ENCODE measurements around the gene RAPGEF1.

RAPGEF1 gene

DNA sequence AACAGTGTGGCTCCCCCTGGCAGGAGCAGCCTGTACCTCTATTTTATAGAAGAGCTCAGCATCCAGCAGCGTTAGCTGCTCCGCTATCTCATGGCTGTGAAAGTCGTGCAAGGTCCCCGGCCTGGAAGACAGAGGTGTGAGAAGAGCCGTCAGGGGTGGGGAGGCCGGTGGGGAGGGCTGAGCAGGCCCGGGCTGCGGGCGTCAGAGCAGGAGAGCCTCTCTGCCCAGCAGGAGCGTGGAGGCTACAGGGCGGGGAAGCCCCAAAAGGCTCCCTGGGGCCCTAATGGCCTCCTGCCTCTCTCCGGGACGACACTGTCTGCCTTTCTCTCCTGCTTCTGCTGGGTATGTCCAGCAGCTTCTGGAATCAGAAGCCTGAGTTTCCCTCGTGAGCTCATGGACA lies 152.0 kb downstream of the RAPGEF1 start:
- no peak for DNase-seq (ENCODE audit: low spot score)
- ChIA-PET CTCF (interaction anchor here (0.6 to 2.8 kb wide), 3 partner anchors 152 to 648 kb away, joined by 3 to 22 read pairs (median 4); partner anchors contain the start of gene RAPGEF1), POLR2A (ENCODE audit: low non-redundant PET) (interaction anchor here (1.0 kb wide), 1 partner anchor 126 kb away, joined by 5 read pairs; no protein-coding TSS in a partner anchor)
- H3K27ac ChIP-seq: peak overlapping the region; percentile 15
- TF ChIP-seq, protein P1, sequence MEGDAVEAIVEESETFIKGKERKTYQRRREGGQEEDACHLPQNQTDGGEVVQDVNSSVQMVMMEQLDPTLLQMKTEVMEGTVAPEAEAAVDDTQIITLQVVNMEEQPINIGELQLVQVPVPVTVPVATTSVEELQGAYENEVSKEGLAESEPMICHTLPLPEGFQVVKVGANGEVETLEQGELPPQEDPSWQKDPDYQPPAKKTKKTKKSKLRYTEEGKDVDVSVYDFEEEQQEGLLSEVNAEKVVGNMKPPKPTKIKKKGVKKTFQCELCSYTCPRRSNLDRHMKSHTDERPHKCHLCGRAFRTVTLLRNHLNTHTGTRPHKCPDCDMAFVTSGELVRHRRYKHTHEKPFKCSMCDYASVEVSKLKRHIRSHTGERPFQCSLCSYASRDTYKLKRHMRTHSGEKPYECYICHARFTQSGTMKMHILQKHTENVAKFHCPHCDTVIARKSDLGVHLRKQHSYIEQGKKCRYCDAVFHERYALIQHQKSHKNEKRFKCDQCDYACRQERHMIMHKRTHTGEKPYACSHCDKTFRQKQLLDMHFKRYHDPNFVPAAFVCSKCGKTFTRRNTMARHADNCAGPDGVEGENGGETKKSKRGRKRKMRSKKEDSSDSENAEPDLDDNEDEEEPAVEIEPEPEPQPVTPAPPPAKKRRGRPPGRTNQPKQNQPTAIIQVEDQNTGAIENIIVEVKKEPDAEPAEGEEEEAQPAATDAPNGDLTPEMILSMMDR (conservative IDR thresholded peaks at IDR 0.05; ENCODE audit: low read depth): no peak

DNA sequence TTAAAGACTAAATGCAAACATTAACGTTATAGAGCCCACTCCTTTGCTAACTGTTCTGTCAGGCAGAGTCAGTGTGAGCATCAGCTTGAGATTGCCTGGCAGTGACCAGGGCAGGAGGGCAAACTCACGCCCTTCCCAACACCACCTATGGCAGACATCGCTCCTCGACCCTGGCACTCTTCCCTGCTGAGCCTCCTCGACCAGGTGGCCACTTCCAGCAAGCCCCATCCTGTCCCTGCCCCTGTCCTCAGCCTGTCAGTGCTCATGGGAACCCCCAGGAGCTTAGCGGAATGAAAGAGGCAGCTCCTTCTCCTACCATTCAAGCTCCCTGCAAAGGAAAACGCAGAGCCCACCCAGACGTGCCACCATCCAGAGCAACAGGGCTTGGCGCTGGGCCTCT lies 152.5 kb downstream of the RAPGEF1 start:
- ChIA-PET CTCF (interaction anchor here (0.6 to 2.8 kb wide), 3 partner anchors 153 to 649 kb away, joined by 3 to 22 read pairs (median 3); partner anchors contain the start of gene RAPGEF1), POLR2A (ENCODE audit: low non-redundant PET) (interaction anchor here (1.0 kb wide), 1 partner anchor 127 kb away, joined by 5 read pairs; no protein-coding TSS in a partner anchor)
- DNase-seq (ENCODE audit: low spot score): no peak
- TF ChIP-seq, protein P1 (conservative IDR thresholded peaks at IDR 0.05; ENCODE audit: low read depth): no peak
- H3K27ac ChIP-seq: peak overlapping the region; percentile 15

DNA sequence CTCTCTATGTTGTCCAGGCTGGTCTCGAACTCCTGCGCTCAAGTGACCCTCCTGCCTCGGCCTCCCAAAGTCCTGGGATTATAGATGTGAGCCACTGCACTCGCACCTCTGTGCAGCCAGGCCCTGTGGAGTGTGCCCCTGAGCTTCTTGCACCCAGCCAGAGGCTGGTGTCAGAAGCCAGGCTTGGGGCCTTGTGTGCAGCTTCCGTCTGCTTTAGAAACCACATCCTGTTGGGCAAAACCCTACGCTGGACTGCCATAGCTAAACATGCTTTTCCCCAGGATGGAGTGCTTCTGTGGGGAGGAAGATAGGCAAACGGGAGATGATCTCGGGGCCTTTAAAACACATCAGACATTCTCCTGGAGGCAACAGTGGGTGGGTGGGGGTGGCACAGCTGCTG lies 154.5 kb downstream of the RAPGEF1 start:
- no peak for DNase-seq (ENCODE audit: low spot score)
- POLR2A ChIA-PET (ENCODE audit: low non-redundant PET): no interaction called here
- CTCF ChIA-PET: interaction anchor here (1.6 to 1.7 kb wide), 2 partner anchors 153 to 155 kb away, joined by 4 to 6 read pairs; no protein-coding TSS in a partner anchor
- peak overlapping the region; percentile 17 for H3K27ac ChIP-seq
- TF ChIP-seq, protein P1 (conservative IDR thresholded peaks at IDR 0.05; ENCODE audit: low read depth): no peak

DNA sequence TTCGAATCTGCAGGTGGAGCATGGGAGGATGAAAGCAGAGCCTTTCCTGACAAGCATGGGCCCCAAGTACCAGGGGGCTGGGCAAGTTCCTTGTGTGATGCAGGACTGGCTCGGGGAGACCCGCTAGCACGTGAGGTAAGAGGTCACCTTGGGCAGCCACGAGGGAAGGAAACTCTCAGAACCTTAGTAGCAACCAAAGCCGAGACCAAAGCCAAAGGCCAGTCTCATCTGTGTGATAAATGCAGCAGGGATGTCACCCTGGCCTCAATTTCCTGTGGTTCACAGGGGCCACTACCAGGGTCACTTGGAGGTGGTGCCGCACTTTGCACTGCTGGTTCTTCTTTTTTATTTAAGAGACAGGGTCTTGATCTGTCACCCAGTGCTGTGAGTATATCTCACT lies 155.0 kb downstream of the RAPGEF1 start:
- ChIA-PET CTCF (interaction anchor here (1.6 to 1.7 kb wide), 2 partner anchors 154 to 156 kb away, joined by 4 to 6 read pairs; no protein-coding TSS in a partner anchor), POLR2A (ENCODE audit: low non-redundant PET) (no interaction called here)
- TF ChIP-seq, protein P1 (conservative IDR thresholded peaks at IDR 0.05; ENCODE audit: low read depth): no peak
- H3K27ac ChIP-seq: peak overlapping the region; percentile 17; the same call in 1 of the 2 replicates
- no peak for DNase-seq (ENCODE audit: low spot score)

DNA sequence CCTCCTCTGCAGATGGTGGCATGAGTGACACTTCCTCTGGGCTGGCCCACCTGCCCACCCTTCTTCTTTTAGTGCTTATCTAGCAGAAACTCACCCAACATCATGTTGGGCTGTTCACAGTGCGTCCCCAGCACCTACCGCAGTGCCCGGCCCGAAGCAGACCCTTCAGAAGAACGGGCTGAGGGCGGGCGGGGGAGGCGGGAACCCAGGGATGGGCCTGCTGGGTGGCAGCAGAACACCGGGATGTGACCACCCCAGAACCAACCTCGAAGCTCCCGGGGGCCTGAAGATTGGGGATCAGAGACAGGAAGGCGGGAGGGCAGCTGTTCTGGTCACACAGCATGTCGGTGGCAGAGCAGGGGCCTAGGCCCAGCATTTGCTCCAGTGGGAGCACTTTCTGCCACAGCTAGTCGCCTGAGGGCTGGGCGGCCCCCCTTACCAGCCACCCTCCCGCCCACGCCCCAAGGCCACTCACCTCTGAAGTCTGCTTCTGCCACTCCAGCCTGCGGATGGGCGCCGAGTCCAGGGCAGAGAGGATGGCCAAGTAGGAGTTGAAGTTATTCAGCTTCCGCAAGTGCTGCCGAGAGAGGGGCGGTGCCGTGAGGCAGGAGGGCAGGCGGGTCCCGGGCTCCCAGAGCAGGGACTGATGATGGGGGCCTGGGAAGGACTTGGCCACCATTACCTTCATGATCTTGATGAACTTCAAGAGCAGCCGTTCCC lies 155.9 kb downstream of the RAPGEF1 start:
- ChIA-PET POLR2A (ENCODE audit: low non-redundant PET) (no interaction called here), CTCF (interaction anchor here (1.6 to 1.7 kb wide), 2 partner anchors 155 to 157 kb away, joined by 4 to 6 read pairs; no protein-coding TSS in a partner anchor)
- TF ChIP-seq, protein P1 (conservative IDR thresholded peaks at IDR 0.05; ENCODE audit: low read depth): no peak
- no peak overlapping the region for H3K27ac ChIP-seq
- no peak for DNase-seq (ENCODE audit: low spot score)

DNA sequence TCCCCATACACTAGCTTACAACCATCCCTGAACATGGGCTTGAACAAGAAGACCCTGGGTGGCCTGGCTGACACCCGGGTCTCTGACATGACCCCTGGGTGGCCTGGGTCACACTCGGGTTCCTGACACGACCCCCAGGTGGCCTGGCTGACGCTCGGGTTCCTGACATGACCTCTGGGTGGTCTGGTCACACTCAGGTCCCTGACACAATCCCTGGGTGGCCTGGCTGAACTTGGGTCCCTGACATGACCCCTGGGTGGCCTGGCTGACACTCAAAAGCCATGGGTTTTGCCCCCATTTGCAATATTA lies 156.6 kb downstream of the RAPGEF1 start:
- ChIA-PET CTCF (interaction anchor here (1.0 kb wide), 1 partner anchor 157 kb away, joined by 4 read pairs; no protein-coding TSS in a partner anchor), POLR2A (ENCODE audit: low non-redundant PET) (no interaction called here)
- TF ChIP-seq, protein P1 (conservative IDR thresholded peaks at IDR 0.05; ENCODE audit: low read depth): no peak
- no peak overlapping the region for H3K27ac ChIP-seq
- no peak for DNase-seq (ENCODE audit: low spot score)

All from RWPE1 (cell line).